Amygdala (tissue), 56 donors: Measurements from ENCODE around the gene RGS6.

Source experiments
- DNase-seq, 56 donors: peaks; one replicate each; lab custom pipeline; 2025; lab: John Stamatoyannopoulos, UW

The RGS6 gene

DNA sequence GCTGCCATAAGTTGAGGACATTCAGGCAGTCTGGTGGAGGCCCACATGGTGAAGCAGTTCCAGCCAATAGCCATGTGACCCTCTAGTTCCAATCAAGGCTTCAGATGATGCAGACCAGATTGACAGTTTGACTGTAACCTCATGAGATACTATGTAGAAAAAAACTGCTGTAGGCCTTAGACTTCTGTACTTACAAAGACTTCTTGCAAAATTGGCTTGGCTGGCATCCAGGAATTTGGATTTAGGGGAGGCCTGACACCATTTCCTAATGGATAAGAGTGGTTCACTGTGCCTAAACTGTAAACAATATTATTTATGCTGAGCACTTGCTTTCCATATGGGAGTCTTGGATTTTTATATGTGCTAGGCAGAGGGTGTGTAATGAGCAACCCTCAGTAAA, 76.4 kb downstream of the RGS6 start:
- DNase-seq: no peak

DNA sequence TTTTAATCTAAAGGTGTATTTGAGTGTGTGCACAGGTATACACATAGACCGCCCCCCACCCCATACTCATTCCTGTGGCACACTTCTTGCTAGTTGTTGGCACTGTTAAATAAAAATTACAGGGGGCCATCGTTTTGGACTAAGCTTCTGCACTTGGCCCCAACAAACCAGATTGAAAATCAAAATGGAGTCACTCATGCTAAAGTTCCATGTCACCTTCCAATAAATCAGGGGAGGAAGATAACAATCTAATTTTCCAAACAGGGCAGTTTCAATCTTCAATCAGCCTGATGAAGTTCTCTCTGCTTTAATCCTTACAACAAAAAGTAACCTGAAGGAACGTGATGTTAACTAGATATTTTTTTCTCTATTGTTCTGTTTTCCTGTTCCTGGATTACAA, 78.2 kb downstream of the RGS6 start:
- no peak for DNase-seq

DNA sequence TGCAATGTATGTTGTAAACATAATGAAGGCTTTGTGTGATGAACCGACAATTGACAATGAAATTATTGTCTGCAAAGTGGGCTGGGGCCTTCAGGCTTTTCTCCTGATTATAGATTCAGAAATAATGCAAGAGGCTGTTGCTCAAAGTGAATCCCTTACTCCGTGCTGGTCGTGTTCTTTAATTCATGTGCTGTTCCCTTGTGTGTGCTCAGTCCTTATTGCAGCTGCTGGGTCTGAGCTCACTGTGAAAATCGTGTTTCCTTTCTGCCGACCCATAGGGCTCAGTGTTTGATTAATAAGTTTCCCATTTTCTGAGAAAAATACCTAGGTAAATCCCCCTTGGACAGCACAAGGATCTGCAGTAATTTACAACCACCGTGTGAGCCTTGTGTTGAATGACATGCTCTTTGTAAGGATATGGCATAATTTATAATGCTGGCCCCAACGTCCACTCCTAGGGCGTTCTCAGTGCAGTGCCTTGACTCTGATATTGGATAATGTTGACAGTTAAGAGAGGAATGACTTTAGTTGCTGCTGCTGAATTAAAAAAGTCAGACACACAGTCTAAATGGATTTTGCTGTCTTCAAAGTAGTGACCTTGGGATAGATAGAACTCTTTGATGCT, 81.6 kb downstream of the RGS6 start:
- peak in 2 of 56 donors; percentile 9 to 15 for DNase-seq

DNA sequence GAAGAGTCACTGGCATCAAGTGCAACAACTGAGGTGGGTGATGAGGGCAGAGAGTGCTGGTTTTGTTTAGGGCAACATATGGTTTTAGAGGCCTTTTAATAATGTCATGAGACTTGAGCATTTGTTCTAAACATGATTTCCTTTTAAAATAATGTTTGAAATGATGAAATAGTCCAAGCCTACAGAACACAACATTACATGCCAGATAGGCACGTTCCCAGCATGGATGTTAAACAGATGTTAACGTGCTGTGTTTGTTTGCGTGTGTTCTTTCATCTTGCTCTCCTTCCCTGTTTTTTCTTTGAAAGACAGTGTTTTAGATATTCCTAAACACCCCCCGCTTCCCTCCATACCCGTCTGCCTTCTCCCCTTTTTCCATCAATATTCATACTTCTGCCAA, 82.3 kb downstream of the RGS6 start:
- no peak for DNase-seq

DNA sequence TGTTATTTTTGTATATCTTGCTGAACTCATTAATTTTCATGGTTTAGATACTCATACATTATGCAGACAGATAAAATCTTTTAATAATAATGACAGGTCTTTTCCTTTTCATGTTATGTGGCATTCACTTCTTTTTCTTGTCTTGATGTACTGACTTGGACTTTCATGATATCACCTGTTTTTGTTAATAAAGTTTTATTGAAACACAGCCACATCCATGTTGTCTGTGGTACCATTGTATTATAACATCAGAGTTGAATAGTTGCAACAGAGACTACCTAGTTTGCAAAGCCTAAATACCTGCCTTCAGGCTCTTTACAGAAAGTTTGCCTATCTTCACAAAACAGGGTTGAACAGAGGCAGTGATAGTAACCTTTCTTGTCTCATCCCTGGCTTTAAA, 85.1 kb downstream of the RGS6 start:
- no peak for DNase-seq

DNA sequence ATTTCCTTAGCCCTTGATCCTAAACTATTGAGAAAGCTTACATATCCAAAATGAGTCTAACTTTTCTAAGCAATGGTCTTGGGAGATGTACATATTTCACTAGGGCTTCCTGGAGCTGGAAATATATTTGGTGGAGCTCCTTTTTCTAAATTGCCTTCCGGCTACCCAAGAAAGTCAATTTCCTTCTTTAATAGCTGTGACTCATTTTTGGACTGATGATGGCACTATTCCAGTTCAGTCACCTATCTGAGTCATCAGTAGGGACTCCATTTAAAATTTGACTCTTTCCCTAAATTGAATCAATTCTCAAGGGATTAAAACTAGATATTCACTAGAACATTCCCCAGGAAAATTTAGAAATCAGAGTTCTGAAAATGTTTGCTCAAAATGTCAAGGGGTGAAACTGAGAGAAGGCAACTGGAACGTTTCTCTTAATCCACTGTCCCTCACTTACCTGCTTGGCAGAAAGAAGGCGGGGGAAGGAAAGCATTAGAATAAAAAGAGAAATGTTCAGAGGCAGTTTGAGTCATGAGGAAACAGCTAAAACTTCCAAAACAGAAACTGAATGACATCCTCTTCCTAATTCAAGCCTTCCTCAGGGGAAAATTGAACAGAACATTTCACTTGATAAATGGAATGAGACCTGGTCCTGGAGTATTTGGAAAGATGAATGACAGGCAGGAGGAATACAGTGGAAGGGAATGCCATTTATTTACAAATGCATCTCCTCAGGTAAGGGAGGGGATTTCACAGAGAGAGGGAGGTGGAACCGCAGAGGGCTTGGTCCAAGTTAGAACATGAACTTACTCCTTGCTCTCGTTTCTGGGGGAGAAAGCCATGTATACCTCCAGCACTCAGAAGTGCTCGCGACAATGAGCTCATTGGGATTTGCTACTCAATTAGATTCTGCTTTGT, 91.2 kb downstream of the RGS6 start:
- DNase-seq: no peak

DNA sequence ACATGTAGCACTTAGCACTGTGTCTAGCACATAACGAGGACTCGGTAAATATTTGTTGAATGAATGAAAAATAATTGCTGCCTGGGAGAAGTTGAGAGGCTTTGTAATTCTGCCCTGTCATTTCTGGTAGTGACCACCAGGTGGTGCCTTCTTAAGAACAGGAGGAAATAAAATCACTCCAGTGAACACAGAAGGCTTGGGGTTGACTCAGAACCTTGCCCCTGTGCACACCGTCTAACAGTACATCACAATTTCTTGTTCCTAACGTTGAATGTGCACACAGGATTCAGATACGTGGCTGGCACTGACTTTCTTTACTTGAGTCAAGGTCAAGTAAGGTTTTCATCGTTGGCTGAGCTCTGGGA, 91.8 kb downstream of the RGS6 start:
- DNase-seq: peak in 2 of 56 donors; percentile 1 to 2

DNA sequence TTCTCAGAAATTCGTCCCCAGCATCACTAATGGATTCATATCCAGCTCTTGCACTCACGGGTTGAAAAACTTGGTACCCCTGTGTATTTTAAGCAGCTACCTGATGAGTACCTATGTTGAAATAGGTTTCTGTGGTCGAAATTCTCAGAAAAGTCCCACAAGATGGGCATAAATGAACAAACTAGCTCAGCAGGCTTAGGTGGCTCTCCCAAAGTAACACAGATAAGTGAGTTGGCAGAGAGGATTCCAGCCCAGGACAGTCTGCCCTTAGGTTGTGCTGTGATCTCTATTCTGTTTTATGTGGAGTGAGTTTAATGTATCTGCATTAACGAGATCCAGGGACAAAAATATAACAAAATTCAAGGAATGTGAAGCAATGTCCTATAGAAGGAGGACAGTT, 92.3 kb downstream of the RGS6 start:
- no peak for DNase-seq

DNA sequence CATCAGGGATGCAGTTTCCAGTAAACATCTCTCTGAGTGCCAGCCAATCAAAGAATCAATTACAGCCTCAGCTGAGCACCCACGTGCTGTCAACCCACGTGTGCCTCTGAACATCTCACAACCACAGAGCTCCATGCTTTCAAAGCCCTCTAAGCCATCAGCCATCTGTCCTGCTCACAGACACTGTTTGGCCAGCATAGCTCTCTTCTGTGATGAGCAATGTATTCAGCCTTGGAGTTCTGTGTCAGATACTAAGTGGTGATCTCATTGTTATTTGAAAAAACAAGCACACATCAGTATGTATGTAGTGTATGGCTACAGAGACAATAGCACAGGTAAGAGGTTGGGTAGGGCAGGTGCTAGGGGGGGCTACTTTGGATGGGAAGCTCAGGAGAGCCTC, 94.3 kb downstream of the RGS6 start:
- DNase-seq: no peak

DNA sequence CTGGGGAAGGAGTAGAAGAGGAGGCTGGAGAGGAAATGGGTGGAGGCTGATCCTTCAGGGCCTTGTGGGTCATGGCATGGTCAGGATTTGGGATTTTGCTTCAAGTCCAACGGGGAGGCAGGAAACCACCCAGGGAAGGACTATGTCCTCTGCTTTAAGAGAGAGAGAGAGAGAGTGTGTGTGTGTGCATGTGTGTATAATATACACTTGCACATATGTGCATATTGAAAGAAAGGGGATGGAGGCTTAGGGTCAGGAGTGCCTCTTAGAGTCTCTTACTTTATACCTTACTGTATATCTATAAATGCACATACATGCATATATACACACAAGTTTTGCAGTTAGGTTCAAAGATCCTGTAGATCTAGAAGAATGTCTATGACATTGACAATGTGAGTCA, 94.8 kb downstream of the RGS6 start:
- DNase-seq: no peak

DNA sequence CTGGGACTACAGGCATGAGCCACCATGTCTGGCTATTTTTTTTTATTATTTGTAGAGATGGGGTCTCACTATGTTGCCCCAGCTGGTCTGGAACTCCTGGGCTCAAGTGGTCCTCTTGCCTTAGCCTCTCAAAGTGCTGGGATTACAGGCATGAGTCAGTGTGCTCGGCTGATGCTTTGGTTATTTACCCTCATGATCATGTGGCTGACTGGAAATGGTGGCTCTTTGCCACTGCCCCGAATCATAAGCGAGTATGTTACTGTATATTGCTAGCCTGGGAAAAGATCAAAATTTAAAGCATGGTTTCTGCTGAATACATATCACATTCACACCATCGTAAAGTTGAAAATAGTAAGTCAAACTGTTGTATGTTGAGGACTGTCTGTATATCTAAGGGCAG, 101.1 kb downstream of the RGS6 start:
- DNase-seq: no peak

DNA sequence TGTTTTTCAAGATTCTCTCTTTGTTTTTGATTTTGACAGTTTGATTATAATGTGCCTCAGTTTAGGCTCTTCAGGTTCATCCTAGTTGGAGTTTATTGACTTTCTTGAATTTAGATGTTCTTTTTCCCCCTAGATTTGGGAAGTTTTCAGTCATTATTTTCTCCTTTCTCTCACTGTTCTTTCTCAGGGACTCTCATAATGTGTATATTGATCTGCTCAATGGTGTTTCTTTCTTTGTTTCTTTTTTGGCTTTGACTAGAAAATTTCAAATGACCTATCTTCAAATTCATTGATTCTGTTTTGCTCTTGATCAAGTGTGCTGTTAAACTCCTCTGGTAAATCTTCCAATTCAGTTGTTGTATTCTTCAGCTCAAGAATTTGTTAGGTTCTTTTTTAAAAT, 108.3 kb downstream of the RGS6 start:
- DNase-seq: no peak

DNA sequence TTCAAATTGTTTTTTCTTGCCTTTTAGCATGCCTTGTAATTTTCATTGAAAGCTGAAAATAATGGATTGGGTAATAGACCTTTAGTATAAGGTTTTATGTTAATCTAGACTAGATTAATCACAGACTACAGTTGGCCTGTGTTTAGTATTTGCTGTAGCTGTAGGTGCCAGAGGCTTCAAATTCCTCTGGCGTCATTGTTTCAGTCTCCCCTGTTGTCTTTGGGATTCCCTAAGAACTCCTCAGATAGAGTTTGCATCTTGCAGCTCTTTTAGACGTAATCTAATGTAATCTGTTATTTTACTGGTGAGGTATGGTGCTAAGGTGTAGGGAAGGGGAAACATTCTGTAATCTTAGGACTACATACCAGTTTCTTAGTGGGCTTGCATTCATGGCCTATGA, 113.0 kb downstream of the RGS6 start:
- no peak for DNase-seq

DNA sequence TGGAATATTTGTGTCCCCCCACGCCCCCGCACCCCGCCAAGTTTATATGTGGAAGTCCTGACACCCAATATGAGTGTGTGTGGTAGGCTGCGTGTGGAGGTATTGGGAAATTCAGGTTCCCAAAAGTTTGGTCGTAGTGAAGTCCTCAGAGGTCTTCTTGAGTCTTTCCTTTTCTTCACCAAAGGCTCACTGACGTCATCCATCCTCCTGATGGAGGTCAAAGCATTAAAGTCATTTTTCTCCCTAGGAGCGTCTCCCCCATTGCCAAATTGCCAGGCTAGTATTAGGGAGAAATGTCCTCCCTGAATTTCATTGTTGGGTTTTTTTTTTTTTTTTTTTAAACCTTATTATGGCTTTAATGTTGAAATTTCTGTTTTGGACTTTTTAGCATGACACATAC, 113.7 kb downstream of the RGS6 start:
- DNase-seq: no peak

DNA sequence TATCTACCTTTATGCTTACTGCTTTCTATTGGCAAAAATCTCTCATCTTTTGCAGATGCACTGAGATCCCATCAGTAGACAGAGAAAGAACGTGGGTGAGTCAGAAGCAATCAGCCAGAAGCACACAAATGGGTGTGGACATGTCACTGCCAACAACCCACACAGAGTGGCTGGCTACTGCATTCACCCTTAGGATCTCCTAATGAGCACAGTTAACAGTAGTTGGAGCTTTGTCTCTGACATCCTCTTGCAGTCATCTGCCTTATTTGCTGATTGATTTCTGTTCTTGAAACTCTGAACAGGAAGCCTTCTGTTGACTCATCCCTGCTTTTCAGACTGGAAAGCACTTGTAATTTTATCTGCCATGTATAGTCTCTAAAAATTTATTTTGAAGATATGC, 117.2 kb downstream of the RGS6 start:
- peak in 9 of 56 donors; percentile 1 to 31 (median 4) for DNase-seq

DNA sequence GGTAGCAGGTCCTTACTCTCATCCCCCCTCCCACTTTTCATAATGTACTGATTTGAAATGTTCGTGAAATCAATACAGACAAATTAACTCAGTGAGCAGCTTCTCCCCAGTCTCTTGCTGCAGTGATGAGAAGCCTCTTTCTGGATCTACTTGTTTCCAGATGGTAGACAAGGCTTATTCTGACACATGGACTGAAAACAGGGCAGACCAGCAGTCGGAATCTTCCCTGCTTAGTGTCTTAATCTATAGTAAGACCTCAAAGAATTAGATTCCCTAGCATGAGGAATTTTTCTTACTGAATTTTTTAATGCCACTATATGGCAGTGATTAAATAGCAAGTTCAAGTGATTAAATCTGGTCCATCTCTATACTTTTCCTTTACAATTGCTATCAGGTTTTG, 120.1 kb downstream of the RGS6 start:
- DNase-seq: no peak

DNA sequence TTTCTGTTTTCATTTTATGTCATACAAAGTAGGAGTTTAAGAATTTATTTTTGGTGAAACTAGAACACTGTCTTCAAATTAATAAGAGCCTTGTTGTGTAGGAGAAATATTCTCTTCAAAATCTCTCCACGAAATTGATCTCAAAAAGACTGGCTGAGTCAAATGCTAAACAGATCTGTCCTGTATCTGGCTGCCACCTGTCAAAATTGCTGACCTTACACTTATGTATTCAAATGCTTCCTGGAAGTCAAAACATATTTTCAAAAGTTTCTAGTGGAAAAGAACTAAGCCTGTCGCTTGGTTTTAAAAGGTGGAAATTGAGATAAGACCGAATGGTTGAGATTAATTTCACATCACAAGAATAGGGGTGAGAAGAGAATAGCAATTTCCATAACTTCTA, 121.4 kb downstream of the RGS6 start:
- DNase-seq: no peak

DNA sequence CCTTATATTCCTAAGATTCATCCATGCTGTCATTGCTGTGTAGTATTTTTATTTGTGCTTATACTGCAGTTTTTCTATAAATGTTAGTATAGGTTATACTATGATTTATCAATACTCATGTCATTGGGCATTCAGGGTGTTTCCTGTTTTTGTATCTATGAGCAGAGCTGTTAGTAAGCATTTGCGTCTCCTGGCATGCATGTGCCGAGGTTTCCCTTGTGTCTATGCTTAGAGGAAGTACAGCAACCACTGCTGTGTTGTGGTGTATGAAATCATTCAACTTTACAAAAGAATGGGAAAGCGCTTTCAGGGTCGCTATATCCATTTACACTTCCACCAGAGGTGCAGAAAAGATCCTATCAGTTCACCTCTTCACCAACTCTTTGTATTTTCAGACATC, 122.7 kb downstream of the RGS6 start:
- no peak for DNase-seq

DNA sequence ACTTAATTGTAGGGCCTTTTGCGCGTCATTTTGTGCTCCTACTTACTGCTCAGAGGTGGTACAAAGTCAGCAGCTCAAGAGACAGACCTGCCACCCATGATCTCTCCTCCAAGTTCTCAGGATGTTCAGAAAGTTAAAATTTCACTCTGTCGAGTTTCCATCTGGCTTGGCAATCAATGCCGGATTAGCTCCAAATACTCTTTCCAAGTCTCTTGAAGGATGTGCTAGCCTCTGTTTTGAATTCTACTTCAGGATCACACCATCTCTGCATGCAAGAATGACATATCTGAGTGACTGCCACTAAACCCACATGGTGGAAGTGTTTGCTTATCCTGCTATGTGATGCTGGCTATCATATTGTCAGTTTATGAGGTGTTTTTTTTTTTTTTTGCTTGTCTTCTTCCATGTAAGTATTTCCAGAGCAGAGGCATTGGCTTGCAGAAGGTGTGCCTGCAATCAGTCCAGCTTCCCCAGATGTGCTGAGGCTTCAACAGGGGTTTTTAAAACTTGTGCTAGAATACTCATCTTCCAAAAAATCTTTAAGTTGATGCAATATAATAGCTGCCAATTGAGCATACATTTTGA, 125.6 kb downstream of the RGS6 start:
- no peak for DNase-seq

DNA sequence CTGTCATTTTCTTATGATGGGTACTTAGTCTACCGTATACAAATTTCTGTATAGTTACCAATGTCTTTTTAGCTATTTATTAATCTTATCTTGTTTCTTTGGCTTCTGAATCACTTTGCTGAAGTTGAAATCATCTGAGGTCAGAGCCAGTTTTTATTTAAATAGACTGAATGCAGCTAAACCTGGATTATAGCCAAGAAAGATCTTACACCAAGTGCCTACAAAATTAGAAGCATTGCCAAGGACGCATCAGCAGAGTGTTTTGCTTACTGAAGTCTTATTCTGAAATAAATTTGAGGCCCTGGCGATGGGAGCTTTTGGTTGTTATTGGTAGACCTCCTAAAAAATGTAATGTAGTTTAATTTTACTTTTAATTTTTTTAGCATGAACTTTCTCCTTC, 128.2 kb downstream of the RGS6 start:
- no peak for DNase-seq

DNA sequence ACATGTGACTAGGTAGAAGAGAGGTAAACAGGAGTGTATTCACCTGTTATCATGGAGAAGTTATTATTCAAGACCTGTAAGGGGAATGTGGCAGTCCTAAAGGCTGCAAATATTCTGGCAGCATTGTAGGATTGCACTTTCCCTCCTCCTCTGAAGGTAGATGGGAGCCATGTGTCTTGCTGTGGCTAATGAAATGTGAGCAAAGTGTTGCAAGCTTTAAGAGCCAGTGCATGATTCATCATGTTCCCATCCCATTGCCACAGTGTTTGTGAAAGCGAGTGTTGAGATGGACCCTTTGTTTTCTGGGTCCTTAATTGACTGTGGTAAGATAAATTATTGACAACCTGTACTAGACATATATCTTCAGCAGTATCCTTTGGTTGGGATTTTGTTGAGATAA, 128.7 kb downstream of the RGS6 start:
- no peak for DNase-seq

DNA sequence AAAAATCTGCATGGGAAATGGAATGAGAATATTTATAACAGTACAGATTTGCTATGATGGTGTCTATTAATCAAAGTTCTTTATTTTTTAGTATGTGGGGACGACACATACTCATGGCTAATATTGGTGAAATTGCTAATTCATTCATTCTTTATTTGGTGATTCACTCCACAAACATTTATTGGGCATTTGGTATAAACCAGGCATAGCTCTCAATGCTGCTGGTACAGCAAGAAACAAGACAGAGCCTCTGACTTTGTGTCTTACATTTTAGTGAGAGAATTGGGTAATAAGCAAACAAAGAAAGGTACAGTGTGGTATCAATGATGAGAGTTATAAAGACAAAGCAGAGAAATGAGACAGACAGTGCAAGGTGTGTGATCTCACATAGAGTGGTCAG, 129.5 kb downstream of the RGS6 start:
- DNase-seq: no peak
